GM23248 (cell line): ENCODE data around the gene TRIM32.

Experiments
- EZH2 ChIP-seq: fragments of 200-600 bp; sonication (generic); IDR thresholded peaks from 2 replicates; pipeline ENCODE4 v1.6.1; 2018; ENCODE audit warnings: antibody characterized with exemption, mild to moderate bottlenecking; ENCODE audit not compliant: insufficient read depth, poor library complexity, severe bottlenecking
- EZH2phosphoT487 ChIP-seq: fragments of 200-600 bp; sonication (generic); IDR thresholded peaks from 2 replicates; pipeline ENCODE4 v1.6.1; 2018; ENCODE audit warnings: antibody characterized with exemption, moderate library complexity, mild to moderate bottlenecking, low read depth; ENCODE audit not compliant: insufficient read depth

DNA sequence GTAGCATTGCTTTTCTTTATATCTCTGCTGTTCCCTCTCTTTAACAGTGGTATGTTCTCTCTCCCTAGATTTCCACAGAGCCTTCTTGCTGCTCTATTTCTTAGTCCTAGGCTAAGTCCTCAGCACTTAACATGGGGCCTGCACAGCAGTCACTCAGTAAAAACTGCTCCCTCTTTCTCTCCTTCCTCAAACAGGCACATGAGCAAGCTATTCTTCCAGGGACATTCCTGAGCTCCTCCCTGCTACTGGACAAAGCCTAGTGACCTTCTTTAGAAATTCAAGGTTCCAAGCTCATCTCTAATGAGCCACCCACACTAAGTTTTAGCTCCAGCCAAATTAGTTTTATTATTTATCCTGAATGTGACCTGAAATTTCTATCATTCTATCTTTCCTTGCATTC lies 39.5 kb downstream of the TRIM32 start:
- TF ChIP-seq EZH2, result no peak
- TF ChIP-seq EZH2phosphoT487, result no peak
